ENCODE results near the gene PIGO. TPM values are rescaled to one million over a fixed set of nuclear protein-coding genes. Genes with fewer than 3 reads are reported as not detected.

PIGO gene
- total RNA-seq, 2 experiments from 2014 or later = 22.8 to 23.7 TPM

- intact Hi-C loops (cut with micrococcal nuclease) = loop anchor here (5.0 kb wide), 1 partner anchor 1663 kb away; no protein-coding TSS in a partner anchor
- CTCF ChIA-PET = interaction anchor here (0.5 to 2.9 kb wide), 3 partner anchors 10 to 328 kb away, joined by 4 to 10 read pairs (median 4); partner anchors contain the start of gene ATOSB
- Mint-ChIP-seq H3K27ac (no peak overlapping the region), H3K4me3 (no peak overlapping the region), H3K9me3 (no peaks in the 10 kb centered on the region), H3K27me3 (ENCODE audit: low read depth) (no peaks in the 10 kb centered on the region), H3K4me1 (ENCODE audit: low read depth) (peaks cover 27% of the 10 kb centered on the region), H3K36me3 (ENCODE audit: low read depth) (peaks cover 18% of the 10 kb centered on the region)
- no peak for DNase-seq
Measured at GRCh38 chr9:35104586-35104985, 8.2 kb upstream of the PIGO start.

GRCh38 chr9:35103660-35104191, 7.3 kb upstream of the PIGO start:
- Mint-ChIP-seq H3K27me3 (ENCODE audit: low read depth) (no peaks in the 10 kb centered on the region), H3K4me3 (peak overlapping the region; percentile 99), H3K4me1 (ENCODE audit: low read depth) (peaks cover 31% of the 10 kb centered on the region), H3K9me3 (no peaks in the 10 kb centered on the region), H3K27ac (peak overlapping the region; percentile 93), H3K36me3 (ENCODE audit: low read depth) (peaks cover 18% of the 10 kb centered on the region)
- intact Hi-C loops (cut with micrococcal nuclease) = loop anchor here (1.0 to 5.0 kb wide), 4 partner anchors 13 to 1664 kb away; partner anchors contain the start of genes DNAJB5 and FANCG
- no peak for DNase-seq
- CTCF ChIA-PET = interaction anchor here (0.5 to 2.9 kb wide), 6 partner anchors 10 to 401 kb away, joined by 3 to 10 read pairs (median 4); partner anchors contain the start of gene ATOSB

- CTCF ChIA-PET = interaction anchor here (0.8 to 2.9 kb wide), 6 partner anchors 9 to 401 kb away, joined by 3 to 10 read pairs (median 4); partner anchors contain the start of gene ATOSB
- peak within 1 kb of the TSS; percentile 99 for H3K4me3 Mint-ChIP-seq
- H3K36me3 Mint-ChIP-seq (ENCODE audit: low read depth) = peaks cover 18% of the 10 kb centered on the region
- no peaks in the 10 kb centered on the region for H3K27me3 Mint-ChIP-seq (ENCODE audit: low read depth)
- intact Hi-C loops (cut with micrococcal nuclease) = loop anchor here (1.0 to 5.0 kb wide), 4 partner anchors 14 to 1664 kb away; partner anchors contain the start of genes DNAJB5 and FANCG
- H3K9me3 Mint-ChIP-seq = no peaks in the 10 kb centered on the region
- DNase-seq = peak; percentile 96
- peaks cover 31% of the 10 kb centered on the region for H3K4me1 Mint-ChIP-seq (ENCODE audit: low read depth)
- H3K27ac Mint-ChIP-seq = peak within 1 kb of the TSS; percentile 93
Measured at GRCh38 chr9:35102769-35103659, 6.6 kb upstream of the PIGO start, which contains the start of gene STOML2. Gene STOML2 (minus strand): TSS chr9:35103131. CDS start chr9:35103094, 37 bp downstream.

- Mint-ChIP-seq H3K9me3 (no peaks in the 10 kb centered on the region), H3K27ac (peak overlapping the region; percentile 93), H3K36me3 (ENCODE audit: low read depth) (peaks cover 18% of the 10 kb centered on the region), H3K4me3 (peak overlapping the region; percentile 99), H3K27me3 (ENCODE audit: low read depth) (no peaks in the 10 kb centered on the region), H3K4me1 (ENCODE audit: low read depth) (peaks cover 34% of the 10 kb centered on the region)
- intact Hi-C loops (cut with micrococcal nuclease) = loop anchor here (2.0 to 5.0 kb wide), 2 partner anchors 14 to 1665 kb away; no protein-coding TSS in a partner anchor
- DNase-seq = peak; percentile 17
- CTCF ChIA-PET = interaction anchor here (0.9 to 2.9 kb wide), 4 partner anchors 12 to 203 kb away, joined by 3 to 10 read pairs (median 4); partner anchors contain the start of gene ATOSB
Measured at GRCh38 chr9:35102465-35102768, 6.0 kb upstream of the PIGO start.

GRCh38 chr9:35097573-35097972, 1.2 kb upstream of the PIGO start:
- peaks cover 17% of the 10 kb centered on the region for H3K36me3 Mint-ChIP-seq (ENCODE audit: low read depth)
- peaks cover 47% of the 10 kb centered on the region for H3K4me1 Mint-ChIP-seq (ENCODE audit: low read depth)
- no peak overlapping the region for H3K4me3 Mint-ChIP-seq
- CTCF ChIA-PET = interaction anchor here (0.8 to 4.2 kb wide), 6 partner anchors 15 to 638 kb away, joined by 3 to 37 read pairs (median 17); partner anchors contain the start of genes FANCG and VCP
- H3K9me3 Mint-ChIP-seq = no peaks in the 10 kb centered on the region
- no peaks in the 10 kb centered on the region for H3K27me3 Mint-ChIP-seq (ENCODE audit: low read depth)
- peak overlapping the region; percentile 20 for H3K27ac Mint-ChIP-seq
- no peak for DNase-seq
- intact Hi-C loops (cut with micrococcal nuclease) = no loop called here

GRCh38 chr9:35091536-35091935, 4.9 kb downstream of the PIGO start:
- CTCF ChIA-PET = interaction anchor here (0.5 to 2.9 kb wide), 4 partner anchors 10 to 192 kb away, joined by 3 to 12 read pairs (median 3); partner anchors contain the start of gene FANCG

GRCh38 chr9:35089434-35089833, 7.0 kb downstream of the PIGO start:
- Mint-ChIP-seq H3K36me3 (ENCODE audit: low read depth) (peaks cover 15% of the 10 kb centered on the region), H3K4me3 (no peak overlapping the region), H3K27me3 (ENCODE audit: low read depth) (no peaks in the 10 kb centered on the region), H3K9me3 (no peaks in the 10 kb centered on the region), H3K27ac (no peak overlapping the region), H3K4me1 (ENCODE audit: low read depth) (peaks cover 3% of the 10 kb centered on the region)
- CTCF ChIA-PET = no interaction called here
- DNase-seq = no peak
- intact Hi-C loops (cut with micrococcal nuclease) = no loop called here

More at GRCh38 chr9:35091536-35091935, 4.9 kb downstream of the PIGO start:
- Mint-ChIP-seq H3K9me3 (no peaks in the 10 kb centered on the region), H3K36me3 (ENCODE audit: low read depth) (peaks cover 15% of the 10 kb centered on the region), H3K27me3 (ENCODE audit: low read depth) (no peaks in the 10 kb centered on the region), H3K4me3 (no peak overlapping the region), H3K27ac (no peak overlapping the region), H3K4me1 (ENCODE audit: low read depth) (peaks cover 19% of the 10 kb centered on the region)
- no peak for DNase-seq
- intact Hi-C loops (cut with micrococcal nuclease) = no loop called here

- H3K4me3 Mint-ChIP-seq = no peak overlapping the region
Measured at GRCh38 chr9:35085078-35085477, 11.3 kb downstream of the PIGO start.

GRCh38 chr9:35079426-35080341, 16.7 kb downstream of the PIGO start, which contains the start of gene FANCG:
Gene FANCG (minus strand): TSS chr9:35079942. CDS start chr9:35079524, 418 bp downstream.
- H3K9me3 Mint-ChIP-seq = no peaks in the 10 kb centered on the region
- peak within 1 kb of the TSS; percentile 94 for H3K4me3 Mint-ChIP-seq
- H3K27ac Mint-ChIP-seq = peak within 1 kb of the TSS; percentile 98
- DNase-seq = peak; percentile 92
- peaks cover 19% of the 10 kb centered on the region for H3K4me1 Mint-ChIP-seq (ENCODE audit: low read depth)
- H3K27me3 Mint-ChIP-seq (ENCODE audit: low read depth) = no peaks in the 10 kb centered on the region
- CTCF ChIA-PET = interaction anchor here (0.6 to 4.2 kb wide), 11 partner anchors 8 to 180 kb away, joined by 3 to 37 read pairs (median 5); partner anchors contain the start of genes ATOSB and PIGO
- peaks cover 25% of the 10 kb centered on the region for H3K36me3 Mint-ChIP-seq (ENCODE audit: low read depth)
- intact Hi-C loops (cut with micrococcal nuclease) = loop anchor here (1.0 to 10.0 kb wide), 6 partner anchors 7 to 755 kb away; partner anchors contain the start of genes DNAJB5, KIF24, NUDT2 and PIGO

More at GRCh38 chr9:35085078-35085477, 11.3 kb downstream of the PIGO start:
- Mint-ChIP-seq H3K9me3 (no peaks in the 10 kb centered on the region), H3K27ac (no peak overlapping the region), H3K36me3 (ENCODE audit: low read depth) (peaks cover 7% of the 10 kb centered on the region), H3K27me3 (ENCODE audit: low read depth) (no peaks in the 10 kb centered on the region), H3K4me1 (ENCODE audit: low read depth) (peaks cover 3% of the 10 kb centered on the region)
- DNase-seq = no peak
- intact Hi-C loops (cut with micrococcal nuclease) = no loop called here
- CTCF ChIA-PET = interaction anchor here (1.3 kb wide), 1 partner anchor 185 kb away, joined by 3 read pairs; no protein-coding TSS in a partner anchor

- no peaks in the 10 kb centered on the region for H3K9me3 Mint-ChIP-seq
- peaks cover 31% of the 10 kb centered on the region for H3K36me3 Mint-ChIP-seq (ENCODE audit: low read depth)
- DNase-seq = peak; percentile 34
- no peaks in the 10 kb centered on the region for H3K27me3 Mint-ChIP-seq (ENCODE audit: low read depth)
- intact Hi-C loops (cut with micrococcal nuclease) = loop anchor here (1.0 to 10.0 kb wide), 3 partner anchors 24 to 754 kb away; partner anchors contain the start of genes DNAJB5, KIF24, NUDT2 and STOML2
- peak overlapping the region; percentile 98 for H3K27ac Mint-ChIP-seq
- H3K4me3 Mint-ChIP-seq = peak overlapping the region; percentile 94
- CTCF ChIA-PET = interaction anchor here (1.1 to 4.2 kb wide), 4 partner anchors 15 to 37 kb away, joined by 3 to 37 read pairs (median 10); partner anchors contain the start of genes ATOSB and PIGO
- H3K4me1 Mint-ChIP-seq (ENCODE audit: low read depth) = peaks cover 21% of the 10 kb centered on the region
Measured at GRCh38 chr9:35079041-35079425, 17.4 kb downstream of the PIGO start.

GRCh38 chr9:35078066-35078465, 18.3 kb downstream of the PIGO start:
- peaks cover 37% of the 10 kb centered on the region for H3K36me3 Mint-ChIP-seq (ENCODE audit: low read depth)
- peaks cover 31% of the 10 kb centered on the region for H3K4me1 Mint-ChIP-seq (ENCODE audit: low read depth)
- no peaks in the 10 kb centered on the region for H3K9me3 Mint-ChIP-seq
- CTCF ChIA-PET = interaction anchor here (1.0 to 4.2 kb wide), 3 partner anchors 18 to 178 kb away, joined by 3 to 37 read pairs (median 7); partner anchors contain the start of gene PIGO
- intact Hi-C loops (cut with micrococcal nuclease) = loop anchor here (10.0 kb wide), 1 partner anchor 753 kb away; the partner anchor contains the start of genes KIF24 and NUDT2
- H3K4me3 Mint-ChIP-seq = peak overlapping the region; percentile 94
- no peaks in the 10 kb centered on the region for H3K27me3 Mint-ChIP-seq (ENCODE audit: low read depth)
- no peak for DNase-seq
- H3K27ac Mint-ChIP-seq = no peak overlapping the region

All from activated naive CD4-positive, alpha-beta T cell treated with anti-CD3 and anti-CD28 coated beads for 36 hours (primary cell).